ENCODE measurements around the gene OAT. TPM values are rescaled to one million over a fixed set of nuclear protein-coding genes. Genes with fewer than 3 reads are reported as not detected.

OAT gene
- total and polyA plus RNA-seq, 2 experiments from 2014 or later, result 232 to 263 TPM

DNA sequence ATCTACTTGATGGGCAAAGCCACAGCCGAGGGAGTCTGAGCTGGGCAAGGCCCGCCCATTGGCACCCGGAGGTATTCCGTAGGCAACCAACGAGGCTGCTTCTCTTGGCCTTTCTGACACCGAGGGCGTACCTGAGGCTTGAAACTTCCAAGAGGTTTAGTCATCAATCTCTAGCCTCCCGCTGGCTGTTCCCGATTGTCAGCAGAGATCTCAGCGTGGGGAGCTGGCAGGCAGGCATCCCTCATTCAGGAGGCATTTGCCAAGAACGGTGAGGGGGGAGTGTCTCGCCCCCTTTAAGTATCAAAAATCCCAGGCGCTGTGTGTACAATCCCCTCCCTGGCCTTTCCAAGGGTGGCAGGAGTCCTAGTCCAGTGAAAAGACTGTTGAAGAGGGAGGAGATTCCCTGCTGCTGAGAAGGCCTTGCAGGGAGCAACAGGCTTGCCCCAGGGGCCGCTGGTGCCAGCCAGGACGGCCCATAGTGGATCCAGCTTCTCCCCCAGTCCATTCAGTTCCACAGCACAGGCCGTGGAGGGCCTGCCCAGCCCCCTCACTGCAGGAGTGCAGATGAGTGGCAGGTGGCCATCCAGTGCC lies 39.7 kb downstream of the OAT start:
- H3K4me3 ChIP-seq, result no peak overlapping the region
- no peaks in the 10 kb centered on the region for H3K4me1 ChIP-seq (ENCODE audit: insufficient read depth)
- no peak overlapping the region for H2AFZ ChIP-seq

GRCh38 chr10:124378271-124378670 lies 40.5 kb downstream of the OAT start:
- no peak for DNase-seq

More for the DNA sequence above, 39.7 kb downstream of the OAT start:
- 19 to 21% methylated on average over 16 of the region's 16 CpGs for WGBS, 2 experiments (ENCODE audit: low coverage in 1 of 2, low lambda C conversion rate in 2 of 2, missing lambda C conversion rate in 2 of 2)
- TF ChIP-seq EZH2phosphoT487 (IDR thresholded peaks at IDR 0.05; ENCODE audit: insufficient read depth, low read depth) (no peak), EZH2 (IDR thresholded peaks at IDR 0.05; ENCODE audit: insufficient read depth, poor library complexity, severe bottlenecking) (no peak)
- Histone ChIP-seq H3K9ac (no peak overlapping the region), H3K4me2 (ENCODE audit: unreplicated experiment) (no peak overlapping the region), H3K36me3 (ENCODE audit: low read depth) (no peaks in the 10 kb centered on the region), H3K9me3 (ENCODE audit: low read depth) (no peaks in the 10 kb centered on the region), H3F3A (ENCODE audit: insufficient read depth) (no peaks in the 10 kb centered on the region), H3K9me2 (ENCODE audit: insufficient read depth) (no peaks in the 10 kb centered on the region), H3K79me2 (ENCODE audit: insufficient read depth) (no peaks in the 10 kb centered on the region), H3K27me3 (replicated peaks; ENCODE audit: insufficient read depth) (peaks cover 11% of the 10 kb centered on the region), H4K20me1 (ENCODE audit: insufficient read depth) (no peaks in the 10 kb centered on the region), H3K27ac (no peak overlapping the region)
- DNase-seq, result no peak
- in situ Hi-C loops (cut with MboI), result no loop called here

GRCh38 chr10:124377101-124377500 lies 41.6 kb downstream of the OAT start:
- H3K4me1 ChIP-seq (ENCODE audit: insufficient read depth), result no peaks in the 10 kb centered on the region
- no peak for TF ChIP-seq EZH2phosphoT487 (IDR thresholded peaks at IDR 0.05; ENCODE audit: insufficient read depth, low read depth)
- TF ChIP-seq EZH2 (IDR thresholded peaks at IDR 0.05; ENCODE audit: insufficient read depth, poor library complexity, severe bottlenecking), result no peak
- H3K79me2 ChIP-seq (ENCODE audit: insufficient read depth), result no peaks in the 10 kb centered on the region
- H3K4me3 ChIP-seq, result no peak overlapping the region
- no peak overlapping the region for H3K9ac ChIP-seq
- no peak for DNase-seq
- H3K9me3 ChIP-seq (ENCODE audit: low read depth), result no peaks in the 10 kb centered on the region
- H3K9me2 ChIP-seq (ENCODE audit: insufficient read depth), result no peaks in the 10 kb centered on the region
- H3K27ac ChIP-seq, result no peak overlapping the region
- in situ Hi-C loops (cut with MboI), result no loop called here
- 52 to 57% methylated on average over 8 of the region's 8 CpGs for WGBS, 2 experiments (ENCODE audit: low coverage in 1 of 2, low lambda C conversion rate in 2 of 2, missing lambda C conversion rate in 2 of 2)
- no peaks in the 10 kb centered on the region for H4K20me1 ChIP-seq (ENCODE audit: insufficient read depth)
- no peaks in the 10 kb centered on the region for H3F3A ChIP-seq (ENCODE audit: insufficient read depth)
- H3K4me2 ChIP-seq (ENCODE audit: unreplicated experiment), result no peak overlapping the region
- H3K27me3 ChIP-seq (replicated peaks; ENCODE audit: insufficient read depth), result peaks cover 11% of the 10 kb centered on the region; the same call in 1 of the 2 replicates
- H2AFZ ChIP-seq, result no peak overlapping the region
- H3K36me3 ChIP-seq (ENCODE audit: low read depth), result no peaks in the 10 kb centered on the region

More at GRCh38 chr10:124378271-124378670, 40.5 kb downstream of the OAT start:
- no peak overlapping the region for H3K27ac ChIP-seq
- no peaks in the 10 kb centered on the region for H3F3A ChIP-seq (ENCODE audit: insufficient read depth)
- H3K4me2 ChIP-seq (ENCODE audit: unreplicated experiment), result no peak overlapping the region
- TF ChIP-seq EZH2phosphoT487 (IDR thresholded peaks at IDR 0.05; ENCODE audit: insufficient read depth, low read depth) (no peak), EZH2 (IDR thresholded peaks at IDR 0.05; ENCODE audit: insufficient read depth, poor library complexity, severe bottlenecking) (no peak)
- in situ Hi-C loops (cut with MboI), result no loop called here
- peaks cover 11% of the 10 kb centered on the region; the same call in 1 of the 2 replicates for H3K27me3 ChIP-seq (replicated peaks; ENCODE audit: insufficient read depth)
- no peak overlapping the region for H2AFZ ChIP-seq
- no peaks in the 10 kb centered on the region for H3K4me1 ChIP-seq (ENCODE audit: insufficient read depth)
- no peaks in the 10 kb centered on the region for H3K79me2 ChIP-seq (ENCODE audit: insufficient read depth)
- no peaks in the 10 kb centered on the region for H4K20me1 ChIP-seq (ENCODE audit: insufficient read depth)
- H3K9ac ChIP-seq, result no peak overlapping the region
- H3K4me3 ChIP-seq, result no peak overlapping the region
- 40 to 41% methylated on average over 7 of the region's 7 CpGs for WGBS, 2 experiments (ENCODE audit: low coverage in 1 of 2, low lambda C conversion rate in 2 of 2, missing lambda C conversion rate in 2 of 2)
- no peaks in the 10 kb centered on the region for H3K9me3 ChIP-seq (ENCODE audit: low read depth)
- H3K9me2 ChIP-seq (ENCODE audit: insufficient read depth), result no peaks in the 10 kb centered on the region
- no peaks in the 10 kb centered on the region for H3K36me3 ChIP-seq (ENCODE audit: low read depth)

DNA sequence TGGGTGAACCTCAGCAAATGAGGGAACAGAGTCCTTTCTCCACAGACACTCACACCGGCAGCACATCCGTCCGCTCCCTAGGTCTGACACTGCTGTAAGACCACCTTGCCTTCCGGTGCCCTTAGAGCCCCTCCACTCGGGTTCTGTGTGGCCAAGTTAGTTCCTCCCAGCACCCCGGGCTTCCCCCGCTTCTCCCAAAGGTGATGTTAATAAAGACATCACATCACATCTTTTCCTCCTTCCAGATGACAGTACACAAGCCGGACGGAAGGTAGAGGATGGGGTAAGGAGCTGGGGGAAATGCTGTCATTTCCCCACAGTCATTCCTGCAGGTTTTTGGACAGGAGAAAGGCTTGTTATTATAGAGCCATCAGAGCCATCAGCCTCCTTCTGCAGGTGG lies 42.3 kb downstream of the OAT start:
- Histone ChIP-seq H3K9ac (no peak overlapping the region), H3K4me1 (ENCODE audit: insufficient read depth) (no peaks in the 10 kb centered on the region)

More for the DNA sequence above, 42.3 kb downstream of the OAT start:
- Histone ChIP-seq H3F3A (ENCODE audit: insufficient read depth) (no peaks in the 10 kb centered on the region), H3K4me3 (no peak overlapping the region), H2AFZ (no peak overlapping the region), H3K36me3 (ENCODE audit: low read depth) (no peaks in the 10 kb centered on the region), H3K9me2 (ENCODE audit: insufficient read depth) (no peaks in the 10 kb centered on the region), H3K27me3 (replicated peaks; ENCODE audit: insufficient read depth) (peaks cover 11% of the 10 kb centered on the region; the same call in 1 of the 2 replicates), H3K9me3 (ENCODE audit: low read depth) (no peaks in the 10 kb centered on the region), H3K79me2 (ENCODE audit: insufficient read depth) (no peaks in the 10 kb centered on the region), H3K27ac (no peak overlapping the region), H4K20me1 (ENCODE audit: insufficient read depth) (no peaks in the 10 kb centered on the region), H3K4me2 (ENCODE audit: unreplicated experiment) (no peak overlapping the region)
- 54 to 64% methylated on average over 9 of the region's 9 CpGs for WGBS, 2 experiments (ENCODE audit: low coverage in 1 of 2, low lambda C conversion rate in 2 of 2, missing lambda C conversion rate in 2 of 2)
- in situ Hi-C loops (cut with MboI), result no loop called here
- no peak for TF ChIP-seq EZH2phosphoT487 (IDR thresholded peaks at IDR 0.05; ENCODE audit: insufficient read depth, low read depth)
- TF ChIP-seq EZH2 (IDR thresholded peaks at IDR 0.05; ENCODE audit: insufficient read depth, poor library complexity, severe bottlenecking), result no peak
- no peak for DNase-seq

All from GM23248 (cell line).